Glomerular visceral epithelial cell (primary cell): ENCODE measurements around the gene CD247.
A peak's percentile ranks its signal among the peaks of the same experiment; 100 is the strongest.
"Not testable (repeated sequence)": the region's sequence is repeated elsewhere in the genome, so short reads cannot be mapped to it uniquely, and the experiment has no call there.

Experiments used
- DNase-seq: peaks from one replicate; pipeline ENCODE4 v3.0.0-alpha.2; 2016; ENCODE audit errors: extremely low spot score

The CD247 gene

DNA sequence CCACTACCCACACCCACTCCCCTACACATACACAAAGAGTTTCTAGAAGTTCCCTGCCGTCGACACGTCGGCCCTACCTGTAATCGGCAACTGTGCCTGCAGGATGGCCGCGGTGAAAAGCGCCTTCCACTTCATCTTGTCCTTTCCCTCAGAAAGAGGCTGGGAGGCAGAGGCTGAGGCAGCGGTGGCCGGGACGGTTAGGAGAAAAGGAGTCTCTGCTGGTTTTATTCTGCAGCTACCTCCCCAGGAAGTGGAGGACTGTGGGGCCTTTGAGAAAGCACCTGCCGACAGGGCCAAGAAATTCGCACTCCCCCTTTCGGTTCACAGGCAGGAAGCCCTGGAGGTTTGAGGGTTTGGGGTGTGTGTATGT lies at the start of gene CD247:
Gene CD247, minus strand, starts transcription at position 199 of the 370 bp plus-strand sequence. Its CDS starts 64 bp downstream, at position 135.
- DNase-seq, result no peak

GRCh38 chr1:167567663-167568062 lies 49.3 kb upstream of the CD247 start:
- no peak for DNase-seq

DNA sequence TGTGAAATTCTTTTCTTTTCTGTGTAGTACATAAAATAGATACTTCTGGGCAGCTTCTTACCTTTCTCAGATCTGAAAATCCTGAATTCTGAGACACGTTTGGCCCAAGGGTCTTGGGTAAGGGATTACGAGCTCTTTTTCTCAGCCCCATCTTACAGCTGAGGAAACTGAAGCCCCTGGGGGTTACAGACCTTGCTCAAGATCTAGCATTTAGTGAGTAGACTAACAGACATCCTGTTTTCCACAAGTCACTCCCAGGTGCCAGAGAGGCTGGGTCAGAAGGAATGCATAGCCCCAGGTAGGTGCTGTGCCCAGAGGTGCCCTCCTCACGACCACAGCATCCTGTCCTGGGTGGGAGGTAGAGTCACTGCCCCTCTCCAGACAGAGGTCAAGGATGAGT lies 48.4 kb upstream of the CD247 start:
- no peak for DNase-seq

- no peak for DNase-seq
Observed at GRCh38 chr1:167565922-167566321, 47.6 kb upstream of the CD247 start.

GRCh38 chr1:167564612-167565270 lies 46.4 kb upstream of the CD247 start:
- no peak for DNase-seq

DNA sequence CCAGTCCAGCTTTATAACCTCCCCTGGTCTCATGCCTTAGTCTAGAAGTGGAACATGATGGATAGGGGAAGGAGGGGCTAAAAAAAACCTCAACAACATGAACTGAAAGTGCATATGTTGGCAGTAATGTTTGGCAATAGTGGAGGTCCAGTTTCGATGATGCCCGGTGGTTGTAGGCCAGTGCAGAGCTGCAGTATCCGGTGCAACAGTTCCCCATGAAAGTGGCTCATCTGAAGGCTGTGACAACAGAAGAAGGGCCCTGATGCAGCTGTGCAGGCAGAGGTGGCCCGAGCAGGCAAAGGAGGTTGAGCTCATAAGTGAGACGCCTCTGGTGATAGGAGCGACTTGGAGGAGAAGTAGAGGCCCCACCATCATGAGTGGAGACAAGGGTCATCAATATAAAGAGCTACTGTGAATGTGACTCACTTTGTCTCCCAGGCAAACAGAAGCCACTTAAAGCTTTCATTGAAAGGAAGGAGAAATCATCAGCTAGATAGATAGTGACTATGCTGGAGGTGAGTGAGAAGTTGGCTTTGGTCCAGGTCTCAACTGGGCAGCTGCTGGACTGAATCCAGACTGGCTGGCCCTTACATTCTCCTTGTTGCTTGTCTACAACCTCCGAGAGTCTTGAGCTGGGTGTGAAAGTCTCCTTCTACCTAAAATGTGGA lies 45.4 kb upstream of the CD247 start:
- DNase-seq, result peak; percentile 42

GRCh38 chr1:167562702-167563101 lies 44.4 kb upstream of the CD247 start:
- no peak for DNase-seq

GRCh38 chr1:167561753-167562152 lies 43.4 kb upstream of the CD247 start:
- DNase-seq, result no peak

GRCh38 chr1:167555971-167556714 lies 37.8 kb upstream of the CD247 start:
- peak; percentile 73 for DNase-seq

DNA sequence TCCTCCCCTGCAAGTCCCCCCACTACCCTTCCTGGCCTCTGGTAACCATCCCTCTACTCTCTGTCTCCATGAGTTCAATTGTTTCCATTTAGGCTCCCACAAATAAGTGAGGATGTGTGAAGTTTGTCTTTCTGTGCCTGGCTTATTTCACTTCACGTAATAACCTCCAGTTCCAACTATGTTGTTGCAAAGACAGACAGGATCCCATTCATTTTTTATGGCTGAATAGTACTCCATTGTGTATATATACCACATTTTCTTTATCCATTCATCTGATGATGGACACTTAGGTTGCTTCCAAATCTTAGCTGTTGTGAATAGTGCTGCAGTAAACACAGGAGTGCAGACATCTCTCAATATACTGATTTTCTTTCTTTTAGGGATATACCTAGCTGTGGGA lies 36.7 kb upstream of the CD247 start:
- not testable (repeated sequence) for DNase-seq

GRCh38 chr1:167554028-167554779 lies 35.9 kb upstream of the CD247 start:
- no peak for DNase-seq

GRCh38 chr1:167553136-167554027 lies 35.1 kb upstream of the CD247 start, which contains the start of gene CREG1:
Gene CREG1, minus strand, starts transcription at chr1:167553762.
- peak; percentile 94 for DNase-seq

DNA sequence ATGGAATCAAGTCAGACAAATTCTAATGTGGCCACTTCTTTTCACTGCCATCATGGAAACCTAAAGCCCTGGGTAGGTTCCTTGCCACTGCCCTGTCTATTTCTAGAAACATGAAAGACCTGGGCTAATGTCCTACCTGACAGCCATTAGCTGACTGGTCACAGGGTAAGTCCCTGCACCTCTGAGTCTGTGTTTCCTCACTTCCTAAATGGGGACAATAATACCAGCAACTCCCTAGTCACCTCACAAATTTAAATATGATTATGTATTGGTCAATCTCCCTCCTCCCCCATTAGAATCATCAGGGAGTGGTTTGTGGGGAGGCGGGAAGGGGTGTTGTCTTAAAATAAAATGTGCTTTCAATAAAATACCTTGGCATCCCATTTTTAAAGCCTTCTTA lies 33.0 kb upstream of the CD247 start:
- DNase-seq, result no peak

DNA sequence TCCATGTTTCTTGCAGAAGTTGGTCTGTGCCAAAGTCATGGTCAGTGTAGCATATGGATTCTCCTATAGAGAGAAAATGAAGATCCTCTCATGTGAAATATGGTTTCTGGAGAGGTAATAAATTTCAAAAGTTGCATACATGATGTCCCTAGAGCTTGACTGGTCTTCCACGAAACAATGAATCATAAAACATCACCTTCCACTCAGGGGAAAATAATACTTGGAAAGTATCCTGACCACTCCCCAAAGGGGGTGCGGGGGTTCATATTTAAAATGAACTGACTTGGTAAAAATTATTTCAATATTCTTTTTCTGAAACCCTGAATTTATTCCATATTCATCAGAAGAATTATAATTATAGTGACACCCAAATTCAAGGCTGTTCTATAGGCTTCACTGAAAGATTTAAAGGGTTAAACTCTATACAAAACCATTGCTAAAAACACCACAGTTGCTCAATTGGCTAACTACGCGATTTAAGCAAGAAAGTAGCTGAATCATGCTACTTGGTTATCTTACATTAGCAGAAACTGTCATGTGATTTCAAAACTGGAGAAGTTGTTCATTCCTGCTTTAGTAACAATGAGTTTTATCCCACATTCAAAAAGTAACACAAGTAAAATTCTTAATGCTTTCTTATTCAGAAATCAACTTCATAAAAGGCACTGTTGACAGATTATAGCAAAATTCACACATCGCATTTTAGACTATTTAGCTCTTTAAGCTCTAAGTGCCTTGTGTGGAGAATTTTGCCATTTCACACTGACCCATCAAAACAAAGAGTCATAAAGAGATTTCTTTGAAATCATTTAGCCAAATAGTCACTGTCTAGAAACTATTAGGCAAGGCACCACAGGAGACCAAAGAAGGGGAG lies 30.0 kb upstream of the CD247 start:
- DNase-seq, result no peak

GRCh38 chr1:167546935-167547334 lies 28.6 kb upstream of the CD247 start:
- DNase-seq, result no peak

DNA sequence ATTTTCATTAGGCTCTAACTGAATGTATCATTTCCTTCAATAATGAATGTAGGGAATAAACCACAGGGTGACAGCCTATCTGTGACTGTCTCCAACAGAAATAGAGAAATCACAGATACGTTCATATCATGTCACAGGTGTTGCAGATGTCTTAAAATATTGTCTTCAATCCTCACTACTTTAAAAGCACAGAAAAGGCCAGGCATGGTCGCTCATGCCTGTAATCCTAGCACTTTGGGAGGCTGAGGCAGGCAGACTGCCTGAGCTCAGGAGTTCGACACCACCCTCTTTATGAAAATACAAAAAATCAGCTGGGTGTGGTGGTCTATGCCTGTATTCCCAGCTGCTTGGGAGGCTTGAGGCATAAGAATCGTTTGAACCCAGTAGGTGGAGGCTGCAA lies 27.0 kb upstream of the CD247 start:
- no peak for DNase-seq

DNA sequence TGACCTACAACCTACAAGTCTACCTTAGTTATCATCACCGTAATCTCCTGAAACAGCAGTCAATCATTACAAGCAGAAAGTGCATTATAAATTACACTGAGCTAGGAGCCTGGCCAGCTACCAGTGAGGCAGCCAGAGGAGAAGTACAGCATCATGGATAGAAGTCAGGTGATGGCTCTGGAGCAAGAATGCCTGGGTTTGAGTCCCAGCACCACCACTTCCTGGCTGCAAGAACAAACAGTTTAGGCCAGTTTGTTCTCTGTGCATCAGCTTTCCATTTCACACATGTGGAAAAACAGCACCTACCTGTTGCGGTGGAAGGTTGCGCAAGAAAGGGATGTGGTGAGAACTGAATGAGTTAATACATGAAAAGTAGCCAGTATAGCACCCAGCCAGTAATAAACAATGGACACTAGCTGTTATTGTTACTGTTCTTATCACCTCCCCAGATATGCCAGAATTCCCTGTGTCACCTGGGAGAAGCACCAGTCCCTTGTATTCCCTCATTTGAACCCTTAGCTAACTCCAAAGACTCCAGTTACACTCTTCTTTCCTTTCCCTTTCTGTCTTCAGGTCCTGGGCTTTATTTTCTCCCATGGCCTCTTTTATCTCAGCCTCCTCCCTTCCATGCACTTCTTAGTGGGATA lies 26.2 kb upstream of the CD247 start:
- DNase-seq, result no peak

- no peak for DNase-seq
Observed at GRCh38 chr1:167543199-167543990, 25.1 kb upstream of the CD247 start.
